Vagina (tissue), 2 donors: Measurements from ENCODE around the gene ARHGAP35.

Source experiments
- CTCF ChIP-seq, 3 experiments: fragments of 450-650 bp in 2 of 3; fragments of 200-600 bp in 1 of 3; sonication (generic) in 1 of 3; IDR thresholded peaks; one replicate each; pipeline ENCODE4 v1.5.1; 2017 to 2019; ENCODE audit warnings: antibody characterized with exemption in 3 of 3, mild to moderate bottlenecking in 2 of 3, moderate library complexity in 2 of 3
- POLR2AphosphoS5 ChIP-seq, 2 donors: sonication (generic); formaldehyde crosslinking; IDR thresholded peaks; one replicate each; pipeline ENCODE4 v1.9.0; 2017; ENCODE audit warnings: antibody characterized with exemption in 2 of 2, mild to moderate bottlenecking in 2 of 2, low read depth in 1 of 2; ENCODE audit not compliant: insufficient read depth in 1 of 2

GRCh38 chr19:46907880-46908279, 47.1 kb downstream of the ARHGAP35 start:
- TF ChIP-seq CTCF (IDR thresholded peaks at IDR 0.05) (no peak), POLR2AphosphoS5 (IDR thresholded peaks at IDR 0.05; ENCODE audit: insufficient read depth in 1 of 2, low read depth in 1 of 2) (no peak)
